Measurements from ENCODE around the gene IFI30. TPM values are rescaled to one million over a fixed set of nuclear protein-coding genes. Genes with fewer than 3 reads are reported as not detected.

IFI30 gene
- total RNA-seq, 4 donors from 2014 or later = 36.3 to 58.4 (median 40.1) TPM

- TF ChIP-seq POLR2A (IDR thresholded peaks at IDR 0.05) (no peak), CTCF (IDR thresholded peaks at IDR 0.05) (no peak)
- peaks cover 38 to 41% of the 10 kb centered on the region in 2 donors for H3K4me1 ChIP-seq
- H3K27ac ChIP-seq = peak overlapping the region in 2 of 3 donors; percentile 75 to 79
- 95 to 96% methylated on average over 17 of the region's 43 CpGs for WGBS, 2 donors
- H3K4me3 ChIP-seq (replicated peaks in 1 of 3) = no peak overlapping the region
- no peaks in the 10 kb centered on the region for H3K36me3 ChIP-seq
- intact Hi-C loops (cut with DNase I) = loop anchor here (10.0 kb wide), 1 partner anchor 151 kb away; the partner anchor contains the start of gene ARRDC2
- DNase-seq = no peak
- no peaks in the 10 kb centered on the region for H3K9me3 ChIP-seq
- no peaks in the 10 kb centered on the region for H3K27me3 ChIP-seq
Observed at GRCh38 chr19:18155095-18156087, 18.2 kb upstream of the IFI30 start.

- peaks cover 43 to 48% of the 10 kb centered on the region in 2 donors for H3K4me1 ChIP-seq
- H3K27ac ChIP-seq = peak overlapping the region; percentile 72 to 79 (median 75)
- H3K9me3 ChIP-seq = no peaks in the 10 kb centered on the region
- no peaks in the 10 kb centered on the region for H3K27me3 ChIP-seq
- no peak overlapping the region for H3K4me3 ChIP-seq (replicated peaks in 1 of 3)
- intact Hi-C loops (cut with DNase I) = loop anchor here (10.0 kb wide), 1 partner anchor 151 kb away; the partner anchor contains the start of gene ARRDC2
- H3K36me3 ChIP-seq = no peaks in the 10 kb centered on the region
- TF ChIP-seq CTCF (IDR thresholded peaks at IDR 0.05) = no peak
- no peak for TF ChIP-seq POLR2A (IDR thresholded peaks at IDR 0.05)
- no peak for DNase-seq
- 91 to 96% methylated on average over 6 of the region's 6 CpGs for WGBS, 2 donors
Observed at GRCh38 chr19:18156268-18156667, 17.3 kb upstream of the IFI30 start.

- TF ChIP-seq CTCF (IDR thresholded peaks at IDR 0.05) (no peak), POLR2A (IDR thresholded peaks at IDR 0.05) (peak in 1 of 2 donors; percentile 50)
- intact Hi-C loops (cut with DNase I) = loop anchor here (10.0 kb wide), 1 partner anchor 152 kb away; the partner anchor contains the start of gene ARRDC2
- peak overlapping the region; percentile 75 to 79 (median 78) for H3K27ac ChIP-seq
- no peaks in the 10 kb centered on the region for H3K9me3 ChIP-seq
- no peaks in the 10 kb centered on the region for H3K36me3 ChIP-seq
- H3K27me3 ChIP-seq = no peaks in the 10 kb centered on the region
- peaks cover 37 to 49% of the 10 kb centered on the region in 2 donors for H3K4me1 ChIP-seq
- peak; percentile 97 for DNase-seq
- H3K4me3 ChIP-seq (replicated peaks in 1 of 3) = no peak overlapping the region
- 10 to 40% methylated on average over 6 to 7 of the region's 22 CpGs for WGBS, 2 donors
Observed at GRCh38 chr19:18156841-18157464, 16.7 kb upstream of the IFI30 start.

GRCh38 chr19:18157465-18158063 lies 16.0 kb upstream of the IFI30 start:
- Histone ChIP-seq H3K4me1 (peaks cover 35 to 47% of the 10 kb centered on the region in 2 donors), H3K4me3 (replicated peaks in 1 of 3) (no peak overlapping the region), H3K36me3 (peaks cover under 1 to 4% of the 10 kb centered on the region in 2 donors), H3K27ac (peak overlapping the region; percentile 75 to 79 (median 78)), H3K27me3 (no peaks in the 10 kb centered on the region), H3K9me3 (no peaks in the 10 kb centered on the region)
- DNase-seq = peak; percentile 52 to 59
- intact Hi-C loops (cut with DNase I) = loop anchor here (10.0 kb wide), 1 partner anchor 153 kb away; the partner anchor contains the start of gene ARRDC2
- no peak for TF ChIP-seq POLR2A (IDR thresholded peaks at IDR 0.05)
- no peak for TF ChIP-seq CTCF (IDR thresholded peaks at IDR 0.05)
- WGBS, 2 donors = 33 to 34% methylated on average over 17 to 18 of the region's 18 CpGs

Data from thyroid gland (tissue), 4 donors.